Measurements from ENCODE around the gene MPEG1. TPM values are rescaled to one million over a fixed set of nuclear protein-coding genes. Genes with fewer than 3 reads are reported as not detected.

MPEG1 gene
- total and polyA plus RNA-seq, 9 of the 15 experiments (the other 6 are each of a cell fraction or from before 2014, with no cell fraction given), result 0.07 TPM; not detected in 8

- Histone ChIP-seq H2AFZ (ENCODE audit: low read depth, low read length) (no peak overlapping the region), H3K9ac (ENCODE audit: insufficient read depth in 1 of 2, low read depth in 2 of 2, low read length in 2 of 2) (no peak overlapping the region), H3K79me2 (ENCODE audit: control insufficient read depth, insufficient read depth, low read length) (no peaks in the 10 kb centered on the region), H3K27me3 (ENCODE audit: control insufficient read depth in 2 of 2, insufficient read depth in 2 of 2, low read length in 2 of 2) (no peaks in the 10 kb centered on the region), H3K4me3 (no peak overlapping the region), H3K27ac (ENCODE audit: extremely low read depth, low read depth, low read length) (no peak overlapping the region), H3K36me3 (ENCODE audit: control insufficient read depth, insufficient read depth, low read length) (no peaks in the 10 kb centered on the region), H3K4me1 (replicated peaks in 1 of 2; ENCODE audit: control insufficient read depth in 2 of 2, insufficient read depth in 2 of 2, low read length in 2 of 2) (no peaks in the 10 kb centered on the region), H3K4me2 (ENCODE audit: insufficient read depth, low read length) (no peak overlapping the region), H3K9me1 (ENCODE audit: control insufficient read depth, insufficient read depth, low read length) (no peaks in the 10 kb centered on the region), H3K9me3 (replicated peaks; ENCODE audit: control insufficient read depth, insufficient read depth, low read depth, low read length) (no peaks in the 10 kb centered on the region), H4K20me1 (replicated peaks; ENCODE audit: control insufficient read depth, insufficient read depth, low read length) (no peaks in the 10 kb centered on the region)
- ChIA-PET POLR2A (interaction anchor here (0.6 to 2.2 kb wide), 2 partner anchors 16 to 1977 kb away, joined by 3 to 4 read pairs; no protein-coding TSS in a partner anchor), CTCF (ENCODE audit: low intra/inter-chr PET ratio) (no interaction called here)
- DNase-seq (ENCODE audit: extremely low read depth in 1 of 4, low spot score in 3 of 4) (no peak), FAIRE-seq (no peak), ATAC-seq (no peak)
- WGBS (ENCODE audit: insufficient coverage, low coverage, missing lambda C conversion rate), result 0% methylated on average over 2 of the region's 2 CpGs
- no peak for TF ChIP-seq IRF1 (CRISPR knock-in tag; IDR thresholded peaks at IDR 0.05; ENCODE audit: borderline replicate concordance)
- TF ChIP-seq XRCC5 (IDR thresholded peaks at IDR 0.05; ENCODE audit: low read depth, low read length), result no peak
- TF ChIP-seq ZBTB1 (CRISPR knock-in tag; IDR thresholded peaks at IDR 0.05; ENCODE audit: borderline replicate concordance, low read depth), result no peak
- no peak for TF ChIP-seq HDAC8 (tag; IDR thresholded peaks at IDR 0.05)
- TF ChIP-seq ATF3 (IDR thresholded peaks at IDR 0.05), result no peak
- no peak for TF ChIP-seq ATF3 (CRISPR knock-in tag; conservative IDR thresholded peaks at IDR 0.05)
- no peak for TF ChIP-seq SMC3 (conservative IDR thresholded peaks at IDR 0.05; ENCODE audit: insufficient read depth, low read depth, low read length)
- TF ChIP-seq ID3 (CRISPR knock-in tag; IDR thresholded peaks at IDR 0.05), result no peak
- TF ChIP-seq ID3 (tag; IDR thresholded peaks at IDR 0.05), result no peak
- TF ChIP-seq CBX8 (IDR thresholded peaks at IDR 0.05; ENCODE audit: borderline replicate concordance, extremely low read depth, low read depth, low read length, poor library complexity, severe bottlenecking), result no peak
- TF ChIP-seq ZBTB49 (CRISPR knock-in tag; IDR thresholded peaks at IDR 0.05; ENCODE audit: borderline replicate concordance), result no peak
- BruUV-seq (replicated peaks), result no TSS peak
- in situ Hi-C loops (cut with MboI) (no loop called here), intact Hi-C loops (cut with micrococcal nuclease) (no loop called here)
Observed at GRCh38 chr11:59218893-59219292, 6.2 kb upstream of the MPEG1 start.
